GM23338 (cell line): ENCODE results near the gene HDAC1. TPM values are rescaled to one million over a fixed set of nuclear protein-coding genes. Genes with fewer than 3 reads are reported as not detected.

Source experiments
- ATAC-seq: fragments of 200-7000 bp; cut with Tn5 transposase; 3 replicates; pipeline ENCODE4 v1.9.1; 2020
- DNase-seq: peaks from one replicate; pipeline ENCODE4 v3.0.0-alpha.2; 2015; ENCODE audit warnings: low spot score
- H2AFZ ChIP-seq: fragments of 200-600 bp; sonication (generic); 2 replicates; pipeline ENCODE4 v1.8.0; 2016; ENCODE audit warnings: antibody characterized with exemption, mild to moderate bottlenecking, moderate library complexity
- H3F3A ChIP-seq: fragments of 200-600 bp; sonication (generic); replicated peaks from 2 replicates; pipeline ENCODE4 v1.8.0; 2017; ENCODE audit warnings: antibody characterized with exemption, mixed run types, low read depth
- H3K27ac ChIP-seq: fragments of 200-600 bp; sonication (generic); 2 replicates; pipeline ENCODE4 v1.6.1; 2016; ENCODE audit warnings: low read depth
- H3K27me3 ChIP-seq: fragments of 200-600 bp; sonication (generic); 2 replicates; pipeline ENCODE4 v1.8.0; 2016; ENCODE audit warnings: mild to moderate bottlenecking, mixed run types, moderate library complexity; ENCODE audit not compliant: insufficient read depth
- H3K36me3 ChIP-seq: fragments of 200-600 bp; sonication (generic); 2 replicates; pipeline ENCODE4 v1.8.0; 2016; ENCODE audit warnings: mild to moderate bottlenecking; ENCODE audit not compliant: insufficient read depth
- H3K4me1 ChIP-seq: fragments of 200-600 bp; sonication (generic); 2 replicates; pipeline ENCODE4 v1.8.0; 2016; ENCODE audit warnings: mild to moderate bottlenecking, moderate library complexity; ENCODE audit not compliant: insufficient read depth
- H3K4me2 ChIP-seq: fragments of 200-600 bp; sonication (generic); 2 replicates; pipeline ENCODE4 v1.7.1; 2017; ENCODE audit warnings: mixed run types
- H3K4me3 ChIP-seq: fragments of 200-600 bp; sonication (generic); 2 replicates; pipeline ENCODE4 v1.6.1; 2016; ENCODE audit warnings: mixed run types
- H3K79me2 ChIP-seq: fragments of 200-600 bp; sonication (generic); replicated peaks from 2 replicates; pipeline ENCODE4 v1.8.0; 2017; ENCODE audit warnings: mild to moderate bottlenecking; ENCODE audit not compliant: insufficient read depth
- H3K9me2 ChIP-seq: fragments of 200-600 bp; sonication (generic); 2 replicates; pipeline ENCODE4 v1.8.0; 2017; ENCODE audit not compliant: insufficient read depth
- H4K20me1 ChIP-seq: fragments of 200-600 bp; sonication (generic); replicated peaks from 2 replicates; pipeline ENCODE4 v1.8.0; 2017; ENCODE audit warnings: mild to moderate bottlenecking; ENCODE audit not compliant: insufficient read depth
- H3K27ac Mint-ChIP-seq: 2 replicates; pipeline ENCODE4 v1.8.0; 2020; ENCODE audit warnings: inconsistent platforms, mild to moderate bottlenecking, moderate library complexity, mixed read lengths
- H3K27me3 Mint-ChIP-seq: 3 replicates; pipeline ENCODE4 v1.8.0; 2022; ENCODE audit warnings: low read depth, mild to moderate bottlenecking, moderate library complexity, mixed read lengths, inconsistent platforms; ENCODE audit not compliant: insufficient read depth, poor library complexity
- H3K36me3 Mint-ChIP-seq: 3 replicates; pipeline ENCODE4 v1.8.0; 2021; ENCODE audit warnings: low read depth, mild to moderate bottlenecking, inconsistent platforms, moderate library complexity, mixed read lengths
- H3K4me1 Mint-ChIP-seq: 3 replicates; pipeline ENCODE4 v1.8.0; 2020; ENCODE audit warnings: mild to moderate bottlenecking, inconsistent platforms, mixed read lengths
- H3K4me3 Mint-ChIP-seq: 3 replicates; pipeline ENCODE4 v1.8.0; 2021; ENCODE audit warnings: moderate library complexity, mild to moderate bottlenecking, inconsistent platforms, mixed read lengths
- H3K9me3 Mint-ChIP-seq: 3 replicates; pipeline ENCODE4 v1.8.0; 2020; ENCODE audit warnings: moderate library complexity, mild to moderate bottlenecking, inconsistent platforms, mixed read lengths
- CREB1 ChIP-seq: fragments of 250-450 bp; sonication (Bioruptor Pico); IDR thresholded peaks from 2 replicates; pipeline ENCODE4 v1.5.0; 2020; ENCODE audit warnings: low read depth, mild to moderate bottlenecking, moderate library complexity
- CTCF ChIP-seq, 2 experiments: fragments of 200-600 bp in 1 of 2; sonication (generic) in 1 of 2; conservative IDR thresholded peaks; 2 replicates each; pipeline versions ENCODE4 v1.5.1 to v1.6.1; 2016 to 2017; ENCODE audit warnings: antibody characterized with exemption in 2 of 2, low read depth in 2 of 2, mild to moderate bottlenecking in 2 of 2, moderate library complexity in 1 of 2
- EZH2phosphoT487 ChIP-seq: fragments of 200-600 bp; sonication (generic); IDR thresholded peaks from one replicate; pipeline ENCODE4 v1.8.1; 2018; ENCODE audit warnings: antibody characterized with exemption; ENCODE audit not compliant: unreplicated experiment
- JUNB ChIP-seq: IDR thresholded peaks from one replicate; pipeline ENCODE4 v1.6.1; 2016; ENCODE audit warnings: antibody characterized with exemption; ENCODE audit not compliant: unreplicated experiment
- NANOG ChIP-seq: IDR thresholded peaks from 2 replicates; pipeline ENCODE4 v1.6.1; 2016; ENCODE audit warnings: antibody characterized with exemption, borderline replicate concordance
- POLR2AphosphoS5 ChIP-seq: IDR thresholded peaks from 2 replicates; pipeline ENCODE4 v1.6.1; 2016; ENCODE audit warnings: antibody characterized with exemption, low read depth
- REST ChIP-seq: IDR thresholded peaks from one replicate; pipeline ENCODE4 v1.6.1; 2018; ENCODE audit warnings: antibody characterized with exemption; ENCODE audit not compliant: unreplicated experiment
- STAT1 ChIP-seq: IDR thresholded peaks from one replicate; pipeline ENCODE4 v1.6.1; 2016; ENCODE audit warnings: antibody characterized with exemption; ENCODE audit not compliant: unreplicated experiment
- ZNF114 ChIP-seq: fragments of 250-450 bp; sonication (Bioruptor Pico); IDR thresholded peaks from 2 replicates; pipeline ENCODE4 v1.5.0; 2020; ENCODE audit warnings: mild to moderate bottlenecking, moderate library complexity
- ZNF331 ChIP-seq: fragments of 250-450 bp; sonication (Bioruptor Pico); IDR thresholded peaks from 2 replicates; pipeline ENCODE4 v1.5.0; 2020; ENCODE audit warnings: low read depth, mild to moderate bottlenecking, moderate library complexity
- polyA plus RNA-seq: library from polyadenylated mRNA; unstranded; fragments of >200 nt; fragmentation: Nextera tagmentation; extraction: Ambion mirVana; gene quantifications from 2 replicates; pipeline ENCODE4 v1.2.1, GENCODE V29; 2016
- total RNA-seq: library from RNA; depleted of rRNA; stranded (reverse); fragments of >200 nt; shearing (Covaris generic); gene quantifications from 2 replicates; pipeline ENCODE4 v1.2.3, GENCODE V29; 2014
- TF ChIP-seq, protein P1 (sequence below): IDR thresholded peaks from 2 replicates; pipeline ENCODE4 v1.6.1; 2016; ENCODE audit warnings: antibody characterized with exemption

The HDAC1 gene
- total and polyA plus RNA-seq, 2 experiments from 2014 or later: 82.6 to 104 TPM

- TF ChIP-seq, protein P1, sequence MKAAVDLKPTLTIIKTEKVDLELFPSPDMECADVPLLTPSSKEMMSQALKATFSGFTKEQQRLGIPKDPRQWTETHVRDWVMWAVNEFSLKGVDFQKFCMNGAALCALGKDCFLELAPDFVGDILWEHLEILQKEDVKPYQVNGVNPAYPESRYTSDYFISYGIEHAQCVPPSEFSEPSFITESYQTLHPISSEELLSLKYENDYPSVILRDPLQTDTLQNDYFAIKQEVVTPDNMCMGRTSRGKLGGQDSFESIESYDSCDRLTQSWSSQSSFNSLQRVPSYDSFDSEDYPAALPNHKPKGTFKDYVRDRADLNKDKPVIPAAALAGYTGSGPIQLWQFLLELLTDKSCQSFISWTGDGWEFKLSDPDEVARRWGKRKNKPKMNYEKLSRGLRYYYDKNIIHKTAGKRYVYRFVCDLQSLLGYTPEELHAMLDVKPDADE: no peak
- TF ChIP-seq NANOG: no peak
Observed at GRCh38 chr1:32285658-32286057, 6.2 kb upstream of the HDAC1 start (continued).

- H3K36me3 ChIP-seq: peaks cover 2% of the 10 kb centered on the region; the same call in 1 of the 2 replicates
- TF ChIP-seq, protein P1: no peak
- TF ChIP-seq ZNF331 (CRISPR knock-in tag): no peak
- TF ChIP-seq JUNB: no peak
- peak; percentile 47 for DNase-seq
- Mint-ChIP-seq H3K27me3 (peaks cover 7% of the 10 kb centered on the region), H3K27ac (peak overlapping the region; percentile 82), H3K4me1 (peaks cover 7% of the 10 kb centered on the region), H3K4me3 (no peak overlapping the region; the same call in 2 of the 3 replicates), H3K36me3 (peaks cover 25% of the 10 kb centered on the region), H3K9me3 (no peaks in the 10 kb centered on the region)
- H3K4me1 ChIP-seq: peaks cover 4% of the 10 kb centered on the region; the same call in 1 of the 2 replicates
- no peak overlapping the region for H3K4me3 ChIP-seq
- H3K27ac ChIP-seq: peak overlapping the region; percentile 29; the same call in 1 of the 2 replicates
- no peaks in the 10 kb centered on the region for H3K79me2 ChIP-seq
- H3F3A ChIP-seq: no peaks in the 10 kb centered on the region
- H4K20me1 ChIP-seq: no peaks in the 10 kb centered on the region
- no peak overlapping the region for H3K4me2 ChIP-seq
- H3K9me2 ChIP-seq: no peaks in the 10 kb centered on the region
- no peak overlapping the region for H2AFZ ChIP-seq
- ATAC-seq: peak; percentile 77
- no peaks in the 10 kb centered on the region for H3K27me3 ChIP-seq
Observed at GRCh38 chr1:32286763-32287162, 5.1 kb upstream of the HDAC1 start.

GRCh38 chr1:32289256-32289655, 2.6 kb upstream of the HDAC1 start:
- H2AFZ ChIP-seq: no peak overlapping the region
- H3K4me3 ChIP-seq: no peak overlapping the region
- peaks cover 8% of the 10 kb centered on the region for H3K4me1 ChIP-seq
- H4K20me1 ChIP-seq: peaks cover 7% of the 10 kb centered on the region; the same call in 1 of the 2 replicates
- no peaks in the 10 kb centered on the region for H3K9me2 ChIP-seq
- H3K9me3 Mint-ChIP-seq: no peaks in the 10 kb centered on the region; the same call in 2 of the 3 replicates
- no peak overlapping the region for H3K4me3 Mint-ChIP-seq
- H3K4me1 Mint-ChIP-seq: peaks cover 11% of the 10 kb centered on the region
- H3K27ac ChIP-seq: no peak overlapping the region
- H3K27ac Mint-ChIP-seq: no peak overlapping the region
- DNase-seq (no peak), ATAC-seq (no peak)
- H3K27me3 ChIP-seq: no peaks in the 10 kb centered on the region
- H3K36me3 ChIP-seq: peaks cover 2% of the 10 kb centered on the region; the same call in 1 of the 2 replicates
- H3K27me3 Mint-ChIP-seq: peaks cover 18% of the 10 kb centered on the region
- H3F3A ChIP-seq: 0 out of 2 replicates have a peak, but pooled peaks cover 6% of the 10 kb centered on the region
- peaks cover 22% of the 10 kb centered on the region for H3K79me2 ChIP-seq
- no peak overlapping the region for H3K4me2 ChIP-seq
- H3K36me3 Mint-ChIP-seq: peaks cover 25% of the 10 kb centered on the region
- TF ChIP-seq ZNF331 (CRISPR knock-in tag): no peak
- no peak for TF ChIP-seq CTCF (conservative IDR thresholded peaks at IDR 0.05; ENCODE audit: low read depth in 2 of 2)
- no peak for TF ChIP-seq STAT1
- no peak for TF ChIP-seq JUNB
- TF ChIP-seq REST: no peak
- TF ChIP-seq POLR2AphosphoS5: no peak
- TF ChIP-seq CREB1 (CRISPR knock-in tag): no peak
- TF ChIP-seq, protein P1: no peak
- TF ChIP-seq NANOG: no peak
- TF ChIP-seq EZH2phosphoT487: no peak
- TF ChIP-seq ZNF114: no peak
